IPS DF 19.7 (cell line): ENCODE data around the gene YTHDF1.
"Not testable (repeated sequence)": the region's sequence is repeated elsewhere in the genome, so short reads cannot be mapped to it uniquely, and the experiment has no call there.

Experiments
- DNase-seq: peaks from one replicate; pipeline ENCODE4 v3.0.0-alpha.2; 2013; ENCODE audit warnings: low read depth, low spot score

The YTHDF1 gene

DNA sequence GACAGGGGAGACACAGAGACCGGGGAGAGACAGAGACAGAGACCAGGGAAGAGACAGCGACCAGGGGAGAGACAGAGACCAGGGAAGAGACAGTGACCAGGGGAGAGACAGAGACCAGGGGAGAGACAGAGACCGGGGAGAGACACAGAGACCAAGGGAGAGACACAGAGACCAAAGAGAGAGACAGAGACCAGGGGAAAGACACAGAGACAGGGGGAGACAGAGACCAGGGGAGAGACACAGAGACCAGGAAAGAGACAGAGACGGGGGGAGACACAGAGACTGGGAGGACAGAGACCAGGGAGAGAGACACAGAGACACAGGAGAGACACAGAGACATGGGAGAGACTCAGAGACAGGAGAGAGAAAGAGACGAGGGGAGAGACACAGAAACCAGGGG, 43.9 kb downstream of the YTHDF1 start:
- DNase-seq, result no peak

DNA sequence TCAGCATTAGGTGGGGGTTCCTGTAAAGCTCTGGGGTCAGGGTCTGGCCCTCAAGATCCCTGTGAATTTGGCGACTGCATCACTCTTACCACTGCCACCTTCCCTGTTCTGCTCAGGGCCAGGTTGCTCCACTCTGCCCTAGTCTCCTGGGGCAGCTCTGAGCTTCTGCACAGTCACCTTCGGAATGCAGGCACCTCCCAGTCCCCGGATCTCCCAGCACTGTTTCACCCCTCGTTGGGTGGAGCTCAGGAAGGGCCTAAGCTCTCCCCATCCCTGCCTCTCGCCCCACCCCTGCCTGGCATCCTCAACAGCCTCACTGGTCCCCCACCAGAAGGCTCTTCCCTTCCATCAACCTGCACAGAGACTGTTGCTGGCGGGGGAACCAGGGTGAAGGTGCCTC, 46.2 kb downstream of the YTHDF1 start:
- DNase-seq, result no peak

GRCh38 chr20:63168861-63169260, 47.1 kb downstream of the YTHDF1 start:
- DNase-seq, result no peak

DNA sequence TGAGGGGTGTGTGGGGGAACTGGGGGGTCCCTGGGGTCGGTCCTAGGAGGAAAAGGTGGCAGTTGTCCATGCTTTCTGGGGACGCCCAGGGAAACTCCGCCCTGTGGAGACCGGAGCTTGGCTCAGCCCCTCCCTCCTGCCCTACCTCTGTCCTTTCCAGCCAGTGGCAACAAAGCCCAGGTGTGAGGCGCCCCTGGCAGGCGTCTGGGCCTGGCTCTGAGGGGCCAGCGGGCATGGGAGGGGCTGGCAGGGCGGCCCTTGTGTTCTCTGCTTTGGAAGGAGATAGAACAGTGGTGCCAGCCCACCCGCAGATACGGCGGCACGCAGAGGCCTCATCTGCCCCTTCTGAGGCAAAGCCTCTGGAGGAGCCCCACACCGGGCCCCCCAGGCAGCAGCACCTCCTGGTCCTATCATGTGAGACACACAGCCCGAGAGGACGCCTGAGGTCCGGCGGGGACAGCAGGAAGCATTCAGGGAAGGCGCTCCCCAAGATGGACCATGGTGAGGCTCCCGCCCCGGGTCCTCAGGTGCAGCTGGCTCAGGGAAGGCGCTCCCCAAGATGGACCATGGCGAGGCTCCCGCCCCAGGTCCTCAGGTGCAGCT, 47.9 kb downstream of the YTHDF1 start:
- no peak for DNase-seq

DNA sequence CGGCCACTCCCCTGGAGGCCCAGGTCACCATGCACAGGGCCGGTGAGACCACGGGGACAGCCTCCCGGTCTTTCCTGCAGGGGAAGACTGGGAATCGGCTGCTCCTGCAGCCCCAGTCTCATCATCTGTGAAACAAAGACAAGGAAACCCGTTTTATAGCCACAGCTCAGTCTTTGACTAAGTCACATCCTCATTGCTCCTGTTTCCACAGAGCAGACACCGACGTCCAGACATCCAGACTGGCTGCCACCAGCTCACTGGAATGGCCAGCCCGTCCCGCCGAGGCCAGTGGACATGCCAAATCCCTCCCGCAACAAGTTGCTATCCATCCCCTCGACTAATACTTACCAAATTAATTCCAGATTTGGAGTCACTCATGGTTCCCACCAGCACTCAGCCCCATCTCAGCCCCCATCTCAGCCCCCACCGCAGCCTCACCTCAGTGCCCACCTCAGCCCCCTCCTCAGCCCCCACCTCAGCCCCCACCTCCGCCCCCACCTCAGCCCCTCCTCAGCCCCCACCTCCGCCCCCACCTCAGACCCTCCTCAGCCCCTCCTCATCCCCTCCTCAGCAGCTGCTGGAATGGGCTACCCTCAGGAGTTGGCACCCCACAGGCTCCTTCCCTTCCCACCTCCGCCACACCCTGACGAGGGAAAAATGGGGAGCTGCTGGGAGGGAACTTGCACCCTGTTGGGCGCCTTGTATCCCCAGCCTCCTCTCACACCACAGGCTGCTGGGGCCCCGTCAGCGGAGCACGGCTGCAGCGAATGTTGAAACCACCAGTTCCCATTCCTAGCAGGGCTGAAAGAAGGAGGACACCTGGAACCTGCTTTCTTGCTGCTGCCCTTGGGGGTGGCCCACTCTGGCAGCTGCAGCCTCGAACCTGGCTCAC, 48.7 kb downstream of the YTHDF1 start:
- no peak for DNase-seq

DNA sequence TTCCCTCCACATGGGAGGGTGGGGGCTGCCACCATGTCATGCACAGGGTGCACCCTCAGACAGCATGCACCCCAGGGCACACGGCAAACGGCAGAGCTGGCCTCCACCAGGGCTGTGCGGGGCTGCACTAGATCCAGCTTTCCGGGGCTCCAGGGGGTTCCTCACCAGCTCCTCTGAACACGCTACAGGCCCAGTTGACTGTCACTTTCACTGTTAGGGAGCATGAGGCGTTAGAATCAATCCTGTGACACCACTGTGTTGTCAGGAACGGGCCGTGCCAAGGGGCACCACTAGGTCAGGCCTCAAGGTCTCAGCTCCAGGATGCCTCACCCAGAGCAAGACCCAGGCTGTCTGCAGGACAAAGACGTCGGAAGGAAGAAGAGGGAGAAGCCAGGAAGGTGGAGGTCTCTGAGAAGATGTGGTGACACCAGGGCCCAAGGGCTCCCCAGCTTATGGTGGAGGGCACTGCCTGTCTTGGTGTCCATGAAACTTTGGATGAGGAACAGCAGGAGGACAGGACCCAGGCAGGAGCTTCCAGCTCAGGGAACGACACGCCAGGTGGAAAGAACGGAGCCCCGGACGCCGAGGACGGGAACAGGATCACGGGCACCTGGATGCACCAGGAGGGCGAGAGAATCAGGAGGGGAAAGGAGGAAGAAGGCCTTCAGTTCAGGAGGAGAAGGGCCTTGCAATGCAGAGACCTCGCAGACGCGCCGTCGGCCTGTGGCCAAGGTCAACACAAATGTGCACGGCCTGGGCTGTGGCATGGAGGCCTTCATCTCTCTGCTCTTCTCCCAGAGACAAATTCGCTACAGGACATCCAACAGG, 49.5 kb downstream of the YTHDF1 start:
- no peak for DNase-seq

DNA sequence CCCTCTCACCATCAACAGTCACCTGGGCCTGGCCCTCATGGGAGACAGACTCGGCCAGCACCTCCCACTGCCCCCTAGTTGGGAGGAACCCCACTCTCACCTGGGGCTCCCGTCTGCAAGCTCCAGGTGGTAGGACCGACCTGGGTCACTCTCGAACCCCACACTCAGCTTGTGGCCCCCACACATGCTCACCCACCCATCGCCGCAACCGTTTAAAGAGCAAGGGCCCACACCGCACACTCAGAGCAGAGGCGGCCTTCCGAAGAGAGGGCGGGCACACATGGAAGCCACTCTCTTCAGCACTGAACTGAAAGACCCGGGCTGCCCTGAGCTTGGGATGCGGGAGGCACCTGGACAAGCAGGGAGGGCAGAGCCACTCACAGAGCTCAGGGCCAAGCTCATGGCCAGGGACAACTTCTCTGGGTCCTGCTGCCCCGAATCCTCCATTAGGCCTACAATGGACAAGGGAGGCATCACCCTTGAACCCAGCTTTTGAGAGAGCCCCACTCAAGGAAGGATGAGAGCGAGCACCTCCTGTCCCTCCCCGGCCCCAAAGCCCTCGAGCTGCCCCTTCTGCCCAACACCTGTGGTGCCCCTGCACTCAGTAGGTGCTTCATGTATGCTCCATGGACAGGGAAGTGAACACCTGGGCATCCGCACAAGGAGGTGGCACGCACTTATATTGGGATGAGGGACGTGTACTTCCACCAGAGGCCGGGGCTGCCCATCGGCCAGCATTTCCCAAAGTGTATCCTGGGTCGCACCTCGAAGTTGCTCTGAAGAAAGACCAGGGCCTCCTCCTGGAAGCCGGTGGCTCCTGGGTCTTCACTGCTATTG, 50.4 kb downstream of the YTHDF1 start:
- no peak for DNase-seq

GRCh38 chr20:63164484-63165355, 51.2 kb downstream of the YTHDF1 start:
- no peak for DNase-seq

DNA sequence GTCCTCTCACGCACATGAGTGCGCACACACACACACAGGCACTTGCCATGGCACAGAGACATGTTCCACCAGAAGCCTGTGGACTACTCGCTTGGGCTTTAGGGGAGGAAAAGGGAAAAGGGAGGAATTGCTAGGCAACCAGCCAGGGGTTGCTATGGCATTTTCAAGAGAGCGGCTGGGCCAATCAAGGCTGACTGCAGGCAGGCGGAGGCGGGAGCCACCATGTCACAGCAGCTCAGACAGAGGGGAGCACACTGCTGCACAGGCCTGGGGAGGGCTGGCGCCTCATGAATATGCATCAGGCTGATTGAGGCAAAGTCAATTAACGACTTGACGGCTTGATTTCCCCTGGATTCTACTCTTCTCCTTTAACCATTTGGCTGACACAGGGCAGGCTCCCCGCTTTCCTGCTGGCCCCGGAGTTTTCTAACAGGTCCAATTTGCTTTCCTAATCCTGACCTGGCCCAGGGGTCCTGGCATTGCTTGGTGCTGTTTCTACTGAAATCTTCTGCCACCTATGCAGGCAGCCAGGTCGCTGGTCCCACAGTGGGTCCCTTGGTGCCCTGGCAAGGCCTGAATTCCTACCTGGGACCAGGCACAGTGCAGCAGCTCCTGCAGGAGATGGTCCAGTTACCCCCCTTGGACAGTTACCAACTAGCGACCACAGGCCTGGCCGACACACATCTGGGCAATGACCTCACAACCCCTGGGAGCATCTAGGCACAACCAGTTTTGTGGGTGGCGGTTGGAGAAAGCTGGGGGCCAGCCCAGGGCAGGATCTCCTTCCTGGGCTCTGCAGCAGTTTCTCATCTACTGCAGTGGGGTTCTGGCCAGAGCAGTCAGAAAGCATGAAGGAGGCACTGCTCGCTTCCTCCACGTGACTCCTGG, 52.1 kb downstream of the YTHDF1 start:
- no peak for DNase-seq

- no peak for DNase-seq
Observed at GRCh38 chr20:63163171-63163570, 52.8 kb downstream of the YTHDF1 start.

GRCh38 chr20:63162206-63162795, 53.6 kb downstream of the YTHDF1 start:
- DNase-seq, result no peak

- DNase-seq, result no peak
Observed at GRCh38 chr20:63161176-63161651, 54.7 kb downstream of the YTHDF1 start.

DNA sequence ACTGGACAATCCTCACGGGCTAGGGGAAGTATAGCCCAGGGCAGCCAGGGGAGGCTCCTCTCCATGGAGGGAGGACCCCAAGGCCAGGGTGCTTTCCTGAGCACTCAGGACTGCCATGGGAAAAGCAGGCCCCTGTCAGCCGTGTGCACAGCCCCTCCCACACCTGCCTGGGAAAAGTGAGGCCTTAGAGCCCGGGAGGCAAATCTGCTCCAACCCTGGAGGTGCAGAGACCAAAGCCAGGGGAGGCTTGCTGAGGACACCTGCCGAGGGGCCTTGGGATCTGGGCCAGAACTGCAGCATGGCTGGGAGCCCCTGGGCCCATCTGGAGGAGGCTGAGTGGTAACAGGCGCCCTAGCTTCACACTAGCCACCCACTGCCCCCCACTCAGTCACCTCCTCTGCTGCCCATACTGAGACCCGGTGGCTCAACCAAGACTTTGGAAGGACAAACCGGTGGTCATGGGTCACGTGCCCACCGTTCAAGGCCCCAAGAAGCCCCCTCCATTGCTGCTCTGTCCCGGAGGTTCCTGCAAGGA, 55.2 kb downstream of the YTHDF1 start:
- no peak for DNase-seq

- DNase-seq, result no peak
Observed at GRCh38 chr20:63159826-63160640, 55.9 kb downstream of the YTHDF1 start.

GRCh38 chr20:63159251-63159650, 56.7 kb downstream of the YTHDF1 start:
- DNase-seq, result not testable (repeated sequence)

DNA sequence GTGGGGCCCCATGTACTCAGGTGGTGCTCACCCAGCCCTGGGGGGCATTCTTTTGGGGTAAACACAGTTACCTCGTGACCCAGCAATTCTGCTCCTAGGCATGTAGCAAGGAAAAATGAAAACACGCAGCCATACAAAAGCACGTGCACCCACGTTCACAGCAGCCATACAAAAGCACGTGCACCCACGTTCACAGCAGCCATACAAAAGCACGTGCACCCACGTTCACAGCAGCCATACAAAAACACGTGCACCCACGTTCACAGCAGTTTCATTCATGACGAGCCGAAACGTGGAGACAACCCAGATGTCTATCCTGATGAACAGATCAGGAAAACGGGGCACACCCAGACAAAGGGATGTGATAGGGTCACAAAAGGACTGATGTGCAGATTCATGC, 57.1 kb downstream of the YTHDF1 start:
- DNase-seq, result no peak

DNA sequence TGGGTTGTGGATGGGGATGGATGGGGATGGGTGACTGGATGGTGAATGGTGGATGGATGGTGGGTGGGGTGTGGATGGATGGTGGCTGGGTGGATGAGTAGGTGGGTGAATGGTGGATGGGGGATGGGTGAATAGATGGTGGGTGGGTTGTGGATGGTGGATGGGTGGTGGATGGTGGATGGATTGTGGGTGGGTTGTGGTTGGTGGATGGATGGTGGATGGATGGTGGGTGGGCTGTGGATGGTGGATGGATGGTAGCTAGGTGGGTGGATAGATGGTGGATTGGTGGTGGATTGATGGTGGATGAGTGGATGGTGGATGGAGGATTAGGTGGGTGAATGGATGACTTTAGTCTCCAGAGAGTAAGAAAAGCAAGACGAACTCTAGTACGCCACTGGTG, 57.6 kb downstream of the YTHDF1 start:
- DNase-seq, result no peak

GRCh38 chr20:63157431-63157830, 58.5 kb downstream of the YTHDF1 start:
- not testable (repeated sequence) for DNase-seq
